HCT116 (cell line): Measurements from ENCODE around the gene AKNAD1. TPM values are rescaled to one million over a fixed set of nuclear protein-coding genes. Genes with fewer than 3 reads are reported as not detected.

Experiments
- ATAC-seq: fragments of 200-7000 bp; cut with Tn5 transposase; 2 replicates; pipeline ENCODE4 v1.9.1; 2020; ENCODE audit warnings: mild to moderate bottlenecking, moderate library complexity
- BruUV-seq: library from RNA; stranded (reverse); fragments of 400-500 nt; replicated peaks from 2 replicates; lab custom pipeline; 2021; lab: Mats Ljungman, UMichigan
- CTCF ChIA-PET: fragments of 300-600 bp; sonication (Branson Sonifier 250); formaldehyde crosslinking; loops from one replicate; lab custom pipeline; 2021; ENCODE audit warnings: antibody characterized with exemption; lab: Charles Lee
- POLR2A ChIA-PET: fragments of 300-600, 350-600 bp; sonication (Branson Sonifier 250); formaldehyde crosslinking; loops from one replicate; lab custom pipeline; 2021; ENCODE audit warnings: antibody characterized with exemption; lab: Charles Lee
- RAD21 ChIA-PET, 2 experiments: fragments of 300-600 bp; sonication (Branson Sonifier 250); formaldehyde crosslinking; loops; one replicate each; lab custom pipeline; 2023; ENCODE audit warnings: low total read pairs in 2 of 2; ENCODE audit not compliant: uncharacterized antibody in 2 of 2, unreplicated experiment in 2 of 2, low non-redundant PET in 1 of 2; lab: Charles Lee
- DNase-seq: peaks from one replicate; pipeline ENCODE4 v3.0.0-alpha.2; 2010; ENCODE audit warnings: low read depth, low spot score
- H2AFZ ChIP-seq: fragments of 200-600 bp; shearing (Covaris generic), sonication (generic); 2 replicates; pipeline ENCODE4 v1.6.1; 2017; ENCODE audit warnings: low read depth, mixed run types, mixed read lengths, antibody characterized with exemption, low read length; ENCODE audit not compliant: poor library complexity, severe bottlenecking
- H3K27ac ChIP-seq: 2 replicates; pipeline ENCODE4 v1.5.1; 2012; ENCODE audit warnings: low read depth, low read length
- H3K27me3 ChIP-seq: fragments of 200-600 bp; sonication (generic); 2 replicates; pipeline ENCODE4 v1.6.1; 2016; ENCODE audit warnings: mixed run types, low read length, mixed read lengths; ENCODE audit not compliant: insufficient read depth
- H3K36me3 ChIP-seq, 2 experiments: fragments of 200-500 bp in 1 of 2; fragments of 200-600 bp in 1 of 2; sonication (Bioruptor generic) in 1 of 2; sonication (generic) in 1 of 2; 2 replicates each; pipeline versions ENCODE4 v1.5.1 to v1.6.1; 2014 to 2016; ENCODE audit warnings: low read length in 2 of 2, inconsistent platforms in 1 of 2, mixed read lengths in 1 of 2, mixed run types in 1 of 2; ENCODE audit not compliant: insufficient read depth in 2 of 2, control insufficient read depth in 1 of 2
- H3K4me1 ChIP-seq, 2 experiments: fragments of 200-600 bp in 1 of 2; sonication (generic) in 1 of 2; 2 replicates each; pipeline versions ENCODE4 v1.5.1 to v1.6.1; 2012 to 2017; ENCODE audit warnings: low read length in 2 of 2, inconsistent platforms in 1 of 2, mild to moderate bottlenecking in 1 of 2, mixed read lengths in 1 of 2, mixed run types in 1 of 2, moderate library complexity in 1 of 2; ENCODE audit not compliant: insufficient read depth in 2 of 2, control insufficient read depth in 1 of 2
- H3K4me2 ChIP-seq: fragments of 200-600 bp; sonication (generic); 2 replicates; pipeline ENCODE4 v1.6.1; 2017; ENCODE audit warnings: mixed run types, low read length, mixed read lengths
- H3K4me3 ChIP-seq, 2 experiments: fragments of 200-600 bp in 1 of 2; sonication (generic) in 1 of 2; replicated peaks in 1 of 2; 2 replicates each; pipeline ENCODE4 v1.5.1; 2011 to 2016; ENCODE audit warnings: low read length in 2 of 2, control low read depth in 1 of 2, low read depth in 1 of 2, mild to moderate bottlenecking in 1 of 2, mixed read lengths in 1 of 2, mixed run types in 1 of 2
- H3K79me2 ChIP-seq: fragments of 200-600 bp; sonication (generic); 2 replicates; pipeline ENCODE4 v1.6.1; 2017; ENCODE audit warnings: mild to moderate bottlenecking, mixed run types, low read length, moderate library complexity, mixed read lengths; ENCODE audit not compliant: insufficient read depth
- H3K9ac ChIP-seq: fragments of 200-600 bp; sonication (generic); 2 replicates; pipeline ENCODE4 v1.6.1; 2016; ENCODE audit warnings: low read length, mixed read lengths
- H3K9me2 ChIP-seq: fragments of 200-600 bp; sonication (generic), shearing (Covaris generic); 2 replicates; pipeline ENCODE4 v1.6.1; 2017; ENCODE audit warnings: mixed run types, mild to moderate bottlenecking, moderate library complexity; ENCODE audit not compliant: insufficient read depth
- H3K9me3 ChIP-seq, 2 experiments: fragments of 200-500 bp in 1 of 2; fragments of 200-600 bp in 1 of 2; sonication (Bioruptor generic) in 1 of 2; sonication (generic) in 1 of 2; 2 replicates each; pipeline ENCODE4 v1.6.1; 2014 to 2017; ENCODE audit warnings: low read length in 2 of 2, mixed read lengths in 2 of 2, inconsistent platforms in 1 of 2, low read depth in 1 of 2, mild to moderate bottlenecking in 1 of 2, mixed run types in 1 of 2, moderate library complexity in 1 of 2; ENCODE audit not compliant: control insufficient read depth in 1 of 2, insufficient read depth in 1 of 2
- H4K20me1 ChIP-seq: fragments of 200-600 bp; sonication (generic), shearing (Covaris generic); 2 replicates; pipeline ENCODE4 v1.6.1; 2017; ENCODE audit warnings: mixed run types, mild to moderate bottlenecking, moderate library complexity; ENCODE audit not compliant: insufficient read depth
- ATF3 ChIP-seq: IDR thresholded peaks from 2 replicates; pipeline ENCODE4 v1.6.1; 2012
- CTCF ChIP-seq, 3 experiments: fragments of 200-600 bp in 1 of 3; sonication (generic) in 1 of 3; IDR thresholded peaks in 2 of 3; conservative IDR thresholded peaks in 1 of 3; 2 replicates each; pipeline ENCODE4 v1.5.1; 2012 to 2017; ENCODE audit warnings: low read depth in 2 of 3, low read length in 2 of 3, antibody characterized with exemption in 1 of 3, borderline replicate concordance in 1 of 3, control low read depth in 1 of 3, mild to moderate bottlenecking in 1 of 3, mixed read lengths in 1 of 3, mixed run types in 1 of 3, moderate library complexity in 1 of 3; ENCODE audit not compliant: insufficient read depth in 1 of 3
- EZH2 ChIP-seq: fragments of 200-600 bp; sonication (generic); IDR thresholded peaks from 2 replicates; pipeline ENCODE4 v1.6.1; 2017; ENCODE audit warnings: antibody characterized with exemption, mixed run types
- FOSL1 ChIP-seq: IDR thresholded peaks from 2 replicates; pipeline ENCODE4 v1.6.1; 2012; ENCODE audit warnings: low read depth
- JUND ChIP-seq: IDR thresholded peaks from 2 replicates; pipeline ENCODE4 v1.6.1; 2012
- POLR2A ChIP-seq: IDR thresholded peaks from 2 replicates; pipeline ENCODE4 v1.7.0; 2011; ENCODE audit warnings: borderline replicate concordance; ENCODE audit not compliant: insufficient read depth, insufficient read length; ENCODE audit errors: extremely low read depth
- REST ChIP-seq: IDR thresholded peaks from 2 replicates; pipeline ENCODE4 v1.6.1; 2012; ENCODE audit warnings: low read depth
- intact Hi-C: fragments of 100-400 bp; cut with micrococcal nuclease; formaldehyde crosslinking; loops from 2 replicates; pipeline ENCODE4 v1.10.0; 2022
- total RNA-seq: library from RNA; stranded (reverse); gene quantifications from one replicate; pipeline ENCODE4 v1.2.1, GENCODE V29; 2021; ENCODE audit not compliant: unreplicated experiment

The AKNAD1 gene
- total RNA-seq, 1 experiment from 2014 or later = 0.15 TPM

- RAD21 ChIA-PET = no interaction called here
- Histone ChIP-seq H3K27ac (no peak overlapping the region), H3K9me2 (no peaks in the 10 kb centered on the region), H3K9me3 (no peaks in the 10 kb centered on the region), H3K27me3 (no peaks in the 10 kb centered on the region), H4K20me1 (no peaks in the 10 kb centered on the region), H3K4me3 (no peak overlapping the region), H3K9ac (no peak overlapping the region), H2AFZ (no peak overlapping the region), H3K36me3 (no peaks in the 10 kb centered on the region), H3K4me2 (no peak overlapping the region), H3K4me1 (no peaks in the 10 kb centered on the region), H3K79me2 (no peaks in the 10 kb centered on the region)
- no TSS peak for BruUV-seq
- CTCF ChIA-PET = no interaction called here
- DNase-seq (no peak), ATAC-seq (no peak)
- POLR2A ChIA-PET = no interaction called here
- intact Hi-C loops = no loop called here
- no peak for TF ChIP-seq FOSL1
- no peak for TF ChIP-seq REST
- TF ChIP-seq JUND = no peak
- TF ChIP-seq EZH2 = no peak
- no peak for TF ChIP-seq POLR2A
- no peak for TF ChIP-seq ATF3
- TF ChIP-seq CTCF (IDR thresholded peaks at IDR 0.05 in 2 of 3, conservative IDR thresholded peaks at IDR 0.05 in 1 of 3; ENCODE audit: borderline replicate concordance in 1 of 3, insufficient read depth in 1 of 3, low read depth in 2 of 3, low read length in 2 of 3) = no peak
Measured at GRCh38 chr1:108858230-108858950, 1.5 kb upstream of the AKNAD1 start.
